ENCODE measurements around the gene CORO6.
A peak's percentile ranks its signal among the peaks of the same experiment; 100 is the strongest.

Gene CORO6

DNA sequence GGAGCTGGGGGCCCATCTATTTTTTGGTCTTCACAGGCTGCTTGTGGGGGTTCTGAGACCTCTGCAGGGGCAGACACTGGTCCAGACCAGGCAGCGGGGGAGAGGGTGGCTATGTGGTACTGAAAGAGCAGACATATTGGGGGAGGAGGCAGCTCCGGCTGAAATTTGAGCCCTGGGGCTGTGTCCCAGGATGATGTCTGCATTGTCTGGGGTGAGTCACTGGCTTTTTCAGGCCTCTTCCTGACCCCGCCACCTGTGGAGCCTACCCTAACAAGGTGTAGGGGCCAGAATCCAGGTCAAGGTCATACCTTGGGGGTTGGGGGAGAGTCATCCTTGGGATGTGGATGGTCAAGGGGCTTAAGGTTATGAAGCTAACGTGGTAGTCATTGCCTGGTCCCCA lies 2.4 kb downstream of the CORO6 start:
- no peaks in the 10 kb centered on the region for H3K9me2 ChIP-seq (ENCODE audit: low read depth, low read length)
- no peaks in the 10 kb centered on the region for H3K79me2 ChIP-seq (ENCODE audit: insufficient read depth, low read length)
- no peak overlapping the region for H2AFZ ChIP-seq (ENCODE audit: low read length)
- no peaks in the 10 kb centered on the region for H3F3A ChIP-seq (ENCODE audit: insufficient read depth, low read length)
- H3K4me1 ChIP-seq (ENCODE audit: insufficient read depth, low read length, severe bottlenecking), result peaks cover 48% of the 10 kb centered on the region
- no peak overlapping the region for H3K9ac ChIP-seq (ENCODE audit: low read length)
- TF ChIP-seq EZH2 (IDR thresholded peaks at IDR 0.05; ENCODE audit: borderline replicate concordance, low read length), result no peak
- TF ChIP-seq, protein P1, sequence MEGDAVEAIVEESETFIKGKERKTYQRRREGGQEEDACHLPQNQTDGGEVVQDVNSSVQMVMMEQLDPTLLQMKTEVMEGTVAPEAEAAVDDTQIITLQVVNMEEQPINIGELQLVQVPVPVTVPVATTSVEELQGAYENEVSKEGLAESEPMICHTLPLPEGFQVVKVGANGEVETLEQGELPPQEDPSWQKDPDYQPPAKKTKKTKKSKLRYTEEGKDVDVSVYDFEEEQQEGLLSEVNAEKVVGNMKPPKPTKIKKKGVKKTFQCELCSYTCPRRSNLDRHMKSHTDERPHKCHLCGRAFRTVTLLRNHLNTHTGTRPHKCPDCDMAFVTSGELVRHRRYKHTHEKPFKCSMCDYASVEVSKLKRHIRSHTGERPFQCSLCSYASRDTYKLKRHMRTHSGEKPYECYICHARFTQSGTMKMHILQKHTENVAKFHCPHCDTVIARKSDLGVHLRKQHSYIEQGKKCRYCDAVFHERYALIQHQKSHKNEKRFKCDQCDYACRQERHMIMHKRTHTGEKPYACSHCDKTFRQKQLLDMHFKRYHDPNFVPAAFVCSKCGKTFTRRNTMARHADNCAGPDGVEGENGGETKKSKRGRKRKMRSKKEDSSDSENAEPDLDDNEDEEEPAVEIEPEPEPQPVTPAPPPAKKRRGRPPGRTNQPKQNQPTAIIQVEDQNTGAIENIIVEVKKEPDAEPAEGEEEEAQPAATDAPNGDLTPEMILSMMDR (IDR thresholded peaks at IDR 0.05; ENCODE audit: low read length), result no peak
- no peaks in the 10 kb centered on the region for H3K9me3 ChIP-seq (ENCODE audit: low read length)
- no peaks in the 10 kb centered on the region for H4K20me1 ChIP-seq (ENCODE audit: insufficient read depth, low read length)
- H3K4me3 ChIP-seq (ENCODE audit: low read depth, low read length, poor library complexity, severe bottlenecking), result no peak overlapping the region
- H3K27me3 ChIP-seq (ENCODE audit: insufficient read depth, low read length), result peaks cover 9% of the 10 kb centered on the region; the same call in 1 of the 2 replicates
- H3K27ac ChIP-seq (ENCODE audit: low read depth, low read length, poor library complexity, severe bottlenecking), result no peak overlapping the region
- no peak overlapping the region for H3K4me2 ChIP-seq (ENCODE audit: low read length)
- 0 out of 2 replicates have a peak, but pooled peaks cover under 1% of the 10 kb centered on the region for H3K36me3 ChIP-seq (ENCODE audit: insufficient read depth, low read length)

DNA sequence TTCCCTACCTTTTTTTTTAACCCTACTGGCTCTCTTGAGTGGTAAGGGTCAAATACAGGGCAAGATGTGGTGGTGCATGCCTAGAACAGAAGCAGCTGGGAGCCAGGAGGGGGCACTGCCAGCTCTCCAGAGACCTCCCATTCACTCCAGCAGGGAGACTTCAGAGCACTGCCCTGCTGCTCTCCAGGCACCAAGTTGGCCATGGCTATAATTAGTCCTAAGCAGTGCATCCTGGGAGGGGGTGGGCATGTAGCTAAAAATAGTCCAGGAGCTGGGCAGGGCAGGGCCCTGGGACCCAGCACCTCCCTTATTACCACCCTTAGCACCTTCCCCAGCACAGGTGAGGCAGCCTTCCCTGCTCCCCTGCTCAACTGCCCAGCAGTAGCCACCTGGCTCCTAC lies 3.5 kb downstream of the CORO6 start:
- Histone ChIP-seq H3K9me2 (ENCODE audit: low read depth, low read length) (no peaks in the 10 kb centered on the region), H3K36me3 (ENCODE audit: insufficient read depth, low read length) (no peaks in the 10 kb centered on the region), H3K9ac (ENCODE audit: low read length) (no peak overlapping the region), H3K27ac (ENCODE audit: low read depth, low read length, poor library complexity, severe bottlenecking) (no peak overlapping the region), H4K20me1 (ENCODE audit: insufficient read depth, low read length) (no peaks in the 10 kb centered on the region), H3K4me3 (ENCODE audit: low read depth, low read length, poor library complexity, severe bottlenecking) (no peak overlapping the region), H3K4me2 (ENCODE audit: low read length) (no peak overlapping the region), H3K4me1 (ENCODE audit: insufficient read depth, low read length, severe bottlenecking) (peaks cover 58% of the 10 kb centered on the region), H3K79me2 (ENCODE audit: insufficient read depth, low read length) (no peaks in the 10 kb centered on the region), H3K27me3 (ENCODE audit: insufficient read depth, low read length) (peaks cover 9% of the 10 kb centered on the region; the same call in 1 of the 2 replicates), H3K9me3 (ENCODE audit: low read length) (no peaks in the 10 kb centered on the region), H3F3A (ENCODE audit: insufficient read depth, low read length) (no peaks in the 10 kb centered on the region), H2AFZ (ENCODE audit: low read length) (no peak overlapping the region)
- TF ChIP-seq EZH2 (IDR thresholded peaks at IDR 0.05; ENCODE audit: borderline replicate concordance, low read length), result no peak
- TF ChIP-seq, protein P1 (IDR thresholded peaks at IDR 0.05; ENCODE audit: low read length), result peak; percentile 61

DNA sequence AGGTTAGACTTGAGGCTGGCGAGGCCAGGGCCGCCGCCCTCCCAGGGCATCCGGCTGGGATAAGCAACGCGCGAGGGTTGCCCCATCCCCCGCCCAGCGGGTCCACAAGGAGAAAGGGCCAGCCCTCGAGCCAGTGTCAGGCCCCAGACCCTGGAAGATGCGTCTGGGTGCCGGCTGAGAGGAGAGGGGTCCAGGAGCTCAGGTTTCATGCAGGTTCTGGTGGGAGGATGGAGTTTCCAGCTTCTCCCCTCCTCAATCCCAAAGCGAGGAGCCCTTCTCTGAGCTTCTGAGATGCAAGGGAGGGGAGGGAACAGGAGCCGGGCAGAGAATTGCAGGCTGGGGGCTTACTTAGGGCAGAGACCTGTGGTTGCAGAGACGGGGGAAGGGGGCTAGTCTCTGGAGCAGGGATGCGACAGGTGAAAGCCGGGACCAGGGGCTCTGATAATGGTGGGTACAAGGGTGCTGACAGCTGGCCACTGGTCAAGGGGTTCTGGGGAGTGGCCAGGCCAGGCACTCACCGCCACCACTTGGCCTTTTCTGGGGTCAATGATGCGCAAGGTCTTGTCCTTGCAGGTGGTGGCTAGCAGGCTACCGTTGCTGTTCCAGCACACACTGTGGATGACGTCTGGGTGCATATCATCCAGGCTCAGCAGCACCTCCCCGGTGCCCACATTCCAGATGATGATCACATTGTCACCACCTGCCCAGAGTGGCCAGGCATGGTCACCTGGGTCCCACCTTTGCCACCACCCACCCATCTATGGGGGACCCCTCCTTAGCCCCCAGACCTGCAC lies 4.2 kb downstream of the CORO6 start:
- Histone ChIP-seq H3K4me1 (ENCODE audit: insufficient read depth, low read length, severe bottlenecking) (peaks cover 64% of the 10 kb centered on the region), H3F3A (ENCODE audit: insufficient read depth, low read length) (no peaks in the 10 kb centered on the region), H3K9ac (ENCODE audit: low read length) (no peak overlapping the region; the same call in 1 of the 2 replicates), H3K36me3 (ENCODE audit: insufficient read depth, low read length) (no peaks in the 10 kb centered on the region), H3K27ac (ENCODE audit: low read depth, low read length, poor library complexity, severe bottlenecking) (no peak overlapping the region), H3K4me2 (ENCODE audit: low read length) (peak overlapping the region; percentile 82), H3K27me3 (ENCODE audit: insufficient read depth, low read length) (peaks cover 9% of the 10 kb centered on the region; the same call in 1 of the 2 replicates), H3K9me2 (ENCODE audit: low read depth, low read length) (no peaks in the 10 kb centered on the region), H3K79me2 (ENCODE audit: insufficient read depth, low read length) (no peaks in the 10 kb centered on the region), H3K4me3 (ENCODE audit: low read depth, low read length, poor library complexity, severe bottlenecking) (peak overlapping the region; percentile 63), H4K20me1 (ENCODE audit: insufficient read depth, low read length) (no peaks in the 10 kb centered on the region), H2AFZ (ENCODE audit: low read length) (no peak overlapping the region), H3K9me3 (ENCODE audit: low read length) (no peaks in the 10 kb centered on the region)
- TF ChIP-seq, protein P1 (IDR thresholded peaks at IDR 0.05; ENCODE audit: low read length), result no peak
- TF ChIP-seq EZH2 (IDR thresholded peaks at IDR 0.05; ENCODE audit: borderline replicate concordance, low read length), result no peak

Measured in OCI-LY1 (cell line).